Panc1 (cell line): ENCODE data around the gene CASTOR1. TPM values are rescaled to one million over a fixed set of nuclear protein-coding genes. Genes with fewer than 3 reads are reported as not detected.

ENCODE experiments used
- ATAC-seq: fragments of 200-7000 bp; cut with Tn5 transposase; 2 replicates; pipeline ENCODE4 v1.9.1; 2020; ENCODE audit warnings: mild to moderate bottlenecking, moderate library complexity
- BruUV-seq: library from RNA; stranded (reverse); fragments of 400-500 nt; replicated peaks from 2 replicates; lab custom pipeline; 2021; lab: Mats Ljungman, UMichigan
- CTCF ChIA-PET: fragments of 300-600 bp; sonication (Branson Sonifier 250); formaldehyde crosslinking; loops from one replicate; lab custom pipeline; 2022; ENCODE audit warnings: antibody characterized with exemption; lab: Charles Lee
- POLR2A ChIA-PET: fragments of 300-600 bp; sonication (Branson Sonifier 250); formaldehyde crosslinking; loops from one replicate; lab custom pipeline; 2022; ENCODE audit warnings: antibody characterized with exemption; lab: Charles Lee
- DNase-seq: peaks from one replicate; pipeline ENCODE4 v3.0.0-alpha.2; 2010; ENCODE audit warnings: low read depth, low spot score
- H3K27ac ChIP-seq: 2 replicates; pipeline ENCODE4 v1.5.1; 2011; ENCODE audit warnings: mild to moderate bottlenecking, low read length, inconsistent platforms
- H3K27me3 ChIP-seq: fragments of 200-500 bp; sonication (Bioruptor generic); 2 replicates; pipeline ENCODE4 v1.6.0; 2014; ENCODE audit warnings: low read length, inconsistent platforms; ENCODE audit not compliant: control insufficient read depth, insufficient read depth
- H3K36me3 ChIP-seq: fragments of 200-500 bp; sonication (Bioruptor generic); 2 replicates; pipeline ENCODE4 v1.5.1; 2014; ENCODE audit warnings: inconsistent platforms, mild to moderate bottlenecking, low read length, moderate library complexity; ENCODE audit not compliant: control insufficient read depth, insufficient read depth
- H3K4me1 ChIP-seq: 2 replicates; pipeline ENCODE4 v1.5.1; 2011; ENCODE audit warnings: inconsistent platforms, mild to moderate bottlenecking, low read length, moderate library complexity; ENCODE audit not compliant: control insufficient read depth, insufficient read depth
- H3K4me3 ChIP-seq, 2 experiments: 2 replicates each; pipeline ENCODE4 v1.5.1; 2011 to 2012; ENCODE audit warnings: low read depth in 2 of 2, low read length in 2 of 2, mild to moderate bottlenecking in 2 of 2, inconsistent platforms in 1 of 2, moderate library complexity in 1 of 2
- H3K9me3 ChIP-seq: fragments of 200-500 bp; sonication (Bioruptor generic); 2 replicates; pipeline ENCODE4 v1.5.1; 2014; ENCODE audit warnings: low read depth, mild to moderate bottlenecking, inconsistent platforms, low read length, moderate library complexity; ENCODE audit not compliant: control insufficient read depth, insufficient read depth
- POLR2AphosphoS5 ChIP-seq: IDR thresholded peaks from 2 replicates; pipeline ENCODE4 v1.6.1; 2012; ENCODE audit warnings: mild to moderate bottlenecking, low read depth, low read length, moderate library complexity
- SIN3A ChIP-seq: IDR thresholded peaks from 2 replicates; pipeline ENCODE4 v1.6.1; 2012; ENCODE audit warnings: low read depth, mild to moderate bottlenecking, low read length, moderate library complexity, borderline replicate concordance; ENCODE audit not compliant: insufficient read depth
- TCF7L2 ChIP-seq: IDR thresholded peaks from 2 replicates; pipeline ENCODE4 v1.6.1; 2011; ENCODE audit warnings: mild to moderate bottlenecking, low read depth, low read length, inconsistent platforms
- in situ Hi-C: cut with HindIII; loops from 2 replicates; pipeline ENCODE4 v1.10.0; 2016; ENCODE audit warnings: low sequenced_read_pairs, low pct_unique_long_range_greater_than_20kb
- intact Hi-C: fragments of 100-400 bp; cut with micrococcal nuclease; formaldehyde crosslinking; loops from one replicate; pipeline ENCODE4 v1.10.0; 2022; ENCODE audit not compliant: unreplicated experiment
- total RNA-seq: library from RNA; stranded (reverse); gene quantifications from one replicate; pipeline ENCODE4 v1.2.1, GENCODE V29; 2021; ENCODE audit not compliant: unreplicated experiment
- TF ChIP-seq, protein P1 (sequence below), 2 experiments: IDR thresholded peaks; 2 replicates each; pipeline ENCODE4 v1.6.1; 2011 to 2012; ENCODE audit warnings: low read depth in 2 of 2, control low read depth in 1 of 2, low read length in 1 of 2, mild to moderate bottlenecking in 1 of 2, moderate library complexity in 1 of 2; ENCODE audit not compliant: insufficient read depth in 1 of 2
- TF ChIP-seq, protein P2 (sequence below): fragments of 450-650 bp; IDR thresholded peaks from 2 replicates; pipeline ENCODE4 v1.5.1; 2017; ENCODE audit warnings: mild to moderate bottlenecking

CASTOR1 gene
- total RNA-seq, 1 experiment from 2014 or later: 6.7 TPM

- intact Hi-C loops: no loop called here
- CTCF ChIA-PET: no interaction called here
Measured at GRCh38 chr22:30296324-30296723, 7.0 kb upstream of the CASTOR1 start.

DNA sequence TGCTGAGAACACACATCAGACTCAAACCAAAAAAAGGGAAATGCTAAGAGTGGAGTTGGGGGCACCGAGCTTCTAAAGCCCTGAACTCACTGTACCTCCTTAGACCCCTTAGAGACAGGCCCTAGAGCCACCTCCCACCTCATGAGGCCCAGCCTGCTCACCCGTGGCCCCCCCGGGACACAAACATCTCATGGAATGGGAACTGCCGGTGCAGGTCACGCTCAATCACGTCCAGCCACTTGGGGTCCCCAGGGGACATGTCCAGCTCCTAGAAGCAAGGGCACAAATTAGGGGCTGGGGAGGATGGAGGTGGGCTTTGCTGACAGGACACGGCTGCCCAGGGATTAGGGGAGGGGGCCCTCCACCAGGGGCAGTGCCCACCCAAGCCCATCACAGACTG, 6.3 kb upstream of the CASTOR1 start:
- no peaks in the 10 kb centered on the region for H3K36me3 ChIP-seq
- H3K27ac ChIP-seq: no peak overlapping the region
- CTCF ChIA-PET: no interaction called here
- no peaks in the 10 kb centered on the region for H3K27me3 ChIP-seq
- ATAC-seq (no peak), DNase-seq (no peak)
- H3K4me3 ChIP-seq: no peak overlapping the region
- H3K4me1 ChIP-seq: peaks cover 8% of the 10 kb centered on the region
- no TSS peak for BruUV-seq
- TF ChIP-seq, protein P1, sequence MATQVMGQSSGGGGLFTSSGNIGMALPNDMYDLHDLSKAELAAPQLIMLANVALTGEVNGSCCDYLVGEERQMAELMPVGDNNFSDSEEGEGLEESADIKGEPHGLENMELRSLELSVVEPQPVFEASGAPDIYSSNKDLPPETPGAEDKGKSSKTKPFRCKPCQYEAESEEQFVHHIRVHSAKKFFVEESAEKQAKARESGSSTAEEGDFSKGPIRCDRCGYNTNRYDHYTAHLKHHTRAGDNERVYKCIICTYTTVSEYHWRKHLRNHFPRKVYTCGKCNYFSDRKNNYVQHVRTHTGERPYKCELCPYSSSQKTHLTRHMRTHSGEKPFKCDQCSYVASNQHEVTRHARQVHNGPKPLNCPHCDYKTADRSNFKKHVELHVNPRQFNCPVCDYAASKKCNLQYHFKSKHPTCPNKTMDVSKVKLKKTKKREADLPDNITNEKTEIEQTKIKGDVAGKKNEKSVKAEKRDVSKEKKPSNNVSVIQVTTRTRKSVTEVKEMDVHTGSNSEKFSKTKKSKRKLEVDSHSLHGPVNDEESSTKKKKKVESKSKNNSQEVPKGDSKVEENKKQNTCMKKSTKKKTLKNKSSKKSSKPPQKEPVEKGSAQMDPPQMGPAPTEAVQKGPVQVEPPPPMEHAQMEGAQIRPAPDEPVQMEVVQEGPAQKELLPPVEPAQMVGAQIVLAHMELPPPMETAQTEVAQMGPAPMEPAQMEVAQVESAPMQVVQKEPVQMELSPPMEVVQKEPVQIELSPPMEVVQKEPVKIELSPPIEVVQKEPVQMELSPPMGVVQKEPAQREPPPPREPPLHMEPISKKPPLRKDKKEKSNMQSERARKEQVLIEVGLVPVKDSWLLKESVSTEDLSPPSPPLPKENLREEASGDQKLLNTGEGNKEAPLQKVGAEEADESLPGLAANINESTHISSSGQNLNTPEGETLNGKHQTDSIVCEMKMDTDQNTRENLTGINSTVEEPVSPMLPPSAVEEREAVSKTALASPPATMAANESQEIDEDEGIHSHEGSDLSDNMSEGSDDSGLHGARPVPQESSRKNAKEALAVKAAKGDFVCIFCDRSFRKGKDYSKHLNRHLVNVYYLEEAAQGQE (IDR thresholded peaks at IDR 0.05; ENCODE audit: insufficient read depth in 1 of 2, low read depth in 2 of 2, low read length in 1 of 2): no peak
- TF ChIP-seq TCF7L2: no peak
- in situ Hi-C loops: no loop called here
- intact Hi-C loops: no loop called here
- POLR2A ChIA-PET: no interaction called here
- no peaks in the 10 kb centered on the region for H3K9me3 ChIP-seq

More at GRCh38 chr22:30296324-30296723, 7.0 kb upstream of the CASTOR1 start:
- no peak for DNase-seq
- Histone ChIP-seq H3K36me3 (no peaks in the 10 kb centered on the region), H3K4me3 (no peak overlapping the region), H3K27ac (no peak overlapping the region), H3K27me3 (no peaks in the 10 kb centered on the region), H3K9me3 (no peaks in the 10 kb centered on the region), H3K4me1 (peaks cover under 1% of the 10 kb centered on the region; the same call in 1 of the 2 replicates)
- POLR2A ChIA-PET: no interaction called here
- BruUV-seq: no TSS peak
- TF ChIP-seq TCF7L2 (no peak), POLR2AphosphoS5 (no peak), SIN3A (no peak)
- TF ChIP-seq, protein P1 (IDR thresholded peaks at IDR 0.05; ENCODE audit: insufficient read depth in 1 of 2, low read depth in 2 of 2, low read length in 1 of 2): no peak
- TF ChIP-seq, protein P2, sequence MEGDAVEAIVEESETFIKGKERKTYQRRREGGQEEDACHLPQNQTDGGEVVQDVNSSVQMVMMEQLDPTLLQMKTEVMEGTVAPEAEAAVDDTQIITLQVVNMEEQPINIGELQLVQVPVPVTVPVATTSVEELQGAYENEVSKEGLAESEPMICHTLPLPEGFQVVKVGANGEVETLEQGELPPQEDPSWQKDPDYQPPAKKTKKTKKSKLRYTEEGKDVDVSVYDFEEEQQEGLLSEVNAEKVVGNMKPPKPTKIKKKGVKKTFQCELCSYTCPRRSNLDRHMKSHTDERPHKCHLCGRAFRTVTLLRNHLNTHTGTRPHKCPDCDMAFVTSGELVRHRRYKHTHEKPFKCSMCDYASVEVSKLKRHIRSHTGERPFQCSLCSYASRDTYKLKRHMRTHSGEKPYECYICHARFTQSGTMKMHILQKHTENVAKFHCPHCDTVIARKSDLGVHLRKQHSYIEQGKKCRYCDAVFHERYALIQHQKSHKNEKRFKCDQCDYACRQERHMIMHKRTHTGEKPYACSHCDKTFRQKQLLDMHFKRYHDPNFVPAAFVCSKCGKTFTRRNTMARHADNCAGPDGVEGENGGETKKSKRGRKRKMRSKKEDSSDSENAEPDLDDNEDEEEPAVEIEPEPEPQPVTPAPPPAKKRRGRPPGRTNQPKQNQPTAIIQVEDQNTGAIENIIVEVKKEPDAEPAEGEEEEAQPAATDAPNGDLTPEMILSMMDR: no peak
- no peak for ATAC-seq
- in situ Hi-C loops: no loop called here
